HFF-Myc (cell line): ENCODE data around the gene ABR.

Experiments
- DNase-seq: peaks from one replicate; pipeline ENCODE4 v3.0.0-alpha.2; 2011; ENCODE audit warnings: low read depth; ENCODE audit errors: extremely low read depth
- H3K4me3 ChIP-seq: replicated peaks from 2 replicates; pipeline ENCODE4 v1.5.1; 2011; ENCODE audit warnings: low read depth, mild to moderate bottlenecking, control low read depth, low read length
- CTCF ChIP-seq: IDR thresholded peaks from 2 replicates; pipeline ENCODE4 v1.5.1; 2012; ENCODE audit warnings: mild to moderate bottlenecking, low read depth, low read length, control low read depth; ENCODE audit errors: missing control alignments

ABR gene

GRCh38 chr17:1166276-1166675 is 13.5 kb downstream of the ABR start:
- no peak overlapping the region for H3K4me3 ChIP-seq
- no peak for DNase-seq
- TF ChIP-seq CTCF: no peak

GRCh38 chr17:1165836-1166235 is 13.9 kb downstream of the ABR start:
- TF ChIP-seq CTCF: no peak
- DNase-seq: no peak
- no peak overlapping the region for H3K4me3 ChIP-seq

GRCh38 chr17:1164935-1165556 is 14.7 kb downstream of the ABR start:
- TF ChIP-seq CTCF: no peak
- no peak overlapping the region for H3K4me3 ChIP-seq
- no peak for DNase-seq

GRCh38 chr17:1162116-1162855 is 17.5 kb downstream of the ABR start:
- no peak for DNase-seq
- TF ChIP-seq CTCF: no peak

GRCh38 chr17:1160591-1161390 is 19.0 kb downstream of the ABR start:
- DNase-seq: no peak
- no peak for TF ChIP-seq CTCF
- H3K4me3 ChIP-seq: no peak overlapping the region

More at GRCh38 chr17:1162116-1162855, 17.5 kb downstream of the ABR start:
- H3K4me3 ChIP-seq: no peak overlapping the region

GRCh38 chr17:1159431-1160180 is 20.2 kb downstream of the ABR start:
- TF ChIP-seq CTCF: no peak
- DNase-seq: no peak
- no peak overlapping the region for H3K4me3 ChIP-seq
